HEK293T (cell line): ENCODE measurements around the gene DECR2.

Source experiments
- BHLHE40 ChIP-seq: fragments of 450-650 bp; IDR thresholded peaks from 2 replicates; pipeline ENCODE4 v1.6.1; 2016; ENCODE audit warnings: mild to moderate bottlenecking, moderate library complexity, borderline replicate concordance
- FOXA1 ChIP-seq: fragments of 450-650 bp; IDR thresholded peaks from 2 replicates; pipeline ENCODE4 v1.6.1; 2016; ENCODE audit warnings: mild to moderate bottlenecking
- SP1 ChIP-seq: fragments of 450-650 bp; IDR thresholded peaks from 2 replicates; pipeline ENCODE4 v1.6.1; 2017
- TARDBP ChIP-seq: fragments of 450-650 bp; IDR thresholded peaks from 2 replicates; pipeline ENCODE4 v1.6.1; 2016

DNA sequence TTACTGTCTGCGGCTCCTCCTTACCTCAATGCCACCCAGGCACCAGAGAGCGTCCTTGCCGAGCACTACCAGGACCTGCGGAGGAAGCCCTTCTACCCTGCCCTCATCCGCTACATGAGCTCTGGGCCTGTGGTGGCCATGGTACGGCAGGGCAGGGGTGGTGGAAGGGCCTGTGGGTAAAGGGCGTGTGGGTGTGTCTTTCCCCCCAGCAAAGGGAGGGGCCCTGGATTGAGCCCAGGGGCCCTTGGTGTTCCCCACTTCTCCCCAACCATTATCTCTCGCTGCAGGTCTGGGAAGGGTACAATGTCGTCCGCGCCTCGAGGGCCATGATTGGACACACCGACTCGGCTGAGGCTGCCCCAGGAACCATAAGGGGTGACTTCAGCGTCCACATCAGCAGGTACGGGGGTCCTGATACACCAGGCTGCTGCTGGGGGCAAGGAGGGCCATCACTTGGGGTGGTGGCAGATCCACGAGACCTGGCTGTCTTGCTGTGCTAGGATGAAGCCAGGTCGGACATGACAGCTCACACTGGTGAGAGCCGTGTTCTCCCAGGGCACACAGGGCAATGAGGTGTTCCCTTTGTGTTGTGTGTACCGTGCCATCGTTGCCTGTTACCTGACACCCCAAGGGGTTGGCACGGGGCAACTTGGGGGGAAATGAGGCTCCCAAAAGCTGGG lies 2.2 kb upstream of the DECR2 start:
- TF ChIP-seq SP1 (no peak), BHLHE40 (no peak), TARDBP (no peak), FOXA1 (no peak)
